Suppressor macrophage (primary cell): Measurements from ENCODE around the gene GPX5.
A peak's percentile ranks its signal among the peaks of the same experiment; 100 is the strongest.
"Not testable (repeated sequence)": the region's sequence is repeated elsewhere in the genome, so short reads cannot be mapped to it uniquely, and the experiment has no call there.

ENCODE experiments used
- DNase-seq, 4 experiments: peaks; one replicate each; pipeline ENCODE4 v3.0.0-alpha.2; 2020 to 2022

The GPX5 gene

DNA sequence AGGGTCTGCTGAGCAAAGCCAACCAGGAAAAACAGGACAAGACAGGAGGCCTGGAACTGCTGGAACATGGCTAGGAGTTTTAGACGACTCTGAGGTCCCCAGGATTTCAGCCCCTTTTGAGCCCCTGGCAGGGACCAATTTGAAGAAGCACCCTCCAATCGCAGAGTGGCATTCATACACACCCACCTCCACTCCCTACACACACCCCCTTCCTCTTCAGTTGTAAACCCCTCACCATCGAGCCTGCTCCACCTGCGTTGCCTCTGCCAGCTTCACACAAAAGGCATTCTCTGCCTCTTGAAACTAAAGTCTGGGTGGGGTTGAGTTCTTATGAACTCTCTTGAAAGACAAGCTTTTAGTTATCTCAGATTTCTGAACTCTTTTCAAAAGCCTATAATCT lies 10.0 kb upstream of the GPX5 start, which contains the start of gene GPX6:
GPX6 (minus strand) TSS at position 118 of the 400 bp plus-strand sequence; CDS start at position 68, 50 bp downstream.
- DNase-seq = no peak

DNA sequence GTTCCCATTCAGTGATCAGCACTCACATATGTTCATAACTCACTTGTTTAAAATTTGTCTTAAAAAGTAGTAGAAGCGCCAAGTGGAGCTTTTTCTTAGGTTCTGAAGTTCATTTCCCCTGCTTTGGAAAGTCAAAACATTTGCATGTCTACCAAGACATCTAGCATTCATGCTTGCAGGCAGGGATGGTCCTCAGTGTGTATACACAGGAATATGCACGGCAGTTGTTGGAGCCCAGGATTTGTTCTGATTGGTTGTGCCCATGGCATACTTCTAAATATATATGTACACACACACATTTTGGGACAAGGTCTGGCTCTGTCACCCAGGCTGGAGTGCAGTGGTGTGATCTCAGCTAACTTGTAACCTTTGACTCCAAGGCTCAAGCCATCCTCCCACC lies 7.7 kb upstream of the GPX5 start:
- no peak for DNase-seq

DNA sequence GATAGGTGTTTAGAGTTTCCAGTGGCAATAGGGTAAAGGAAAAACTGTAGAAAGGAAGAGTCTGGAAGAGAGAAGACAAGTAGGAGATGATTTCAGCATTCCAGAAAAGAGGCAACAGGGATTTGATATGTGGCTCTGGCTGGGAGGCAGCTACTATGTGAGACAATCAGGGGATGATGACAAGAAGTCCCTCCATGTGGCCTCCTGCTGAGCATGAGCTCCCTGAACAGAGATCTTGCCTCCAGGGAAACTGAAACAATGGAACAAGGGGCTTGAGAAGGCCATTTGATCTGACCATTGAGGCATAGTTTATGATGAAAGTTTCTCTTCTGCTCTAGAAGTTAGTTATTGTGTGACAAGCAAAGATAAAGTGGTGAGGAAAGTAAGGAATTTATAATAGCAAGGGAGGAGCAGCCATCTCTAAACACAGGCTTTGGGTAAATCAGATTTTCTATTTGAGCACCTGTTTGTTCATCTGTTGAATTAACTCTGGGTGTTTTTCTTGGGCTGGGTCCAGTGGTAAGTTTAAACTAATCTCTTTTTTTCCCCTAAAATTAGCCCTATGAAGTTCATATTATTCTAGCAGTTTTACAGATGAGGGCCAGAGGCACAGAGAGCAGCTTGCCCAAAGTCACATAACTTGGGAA lies 3.0 kb upstream of the GPX5 start:
- DNase-seq = no peak

DNA sequence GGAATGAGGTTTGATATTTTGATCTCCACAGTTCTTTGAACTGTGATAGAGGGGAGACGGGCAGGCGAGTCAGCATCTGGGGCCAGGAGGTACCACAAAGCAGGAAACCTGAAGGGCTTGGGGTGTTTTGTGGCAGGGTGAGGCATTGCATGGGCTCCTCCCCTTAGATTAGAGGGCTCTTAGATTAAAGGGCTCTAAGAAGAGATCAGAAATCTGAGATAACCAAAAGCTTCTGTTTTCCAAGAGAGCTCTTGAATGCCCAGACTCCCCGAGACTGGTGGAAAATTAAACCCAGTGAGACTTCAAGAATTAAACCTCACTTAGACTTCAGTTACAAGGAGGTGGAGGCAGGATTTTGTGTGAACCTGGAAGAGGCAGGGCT lies 2.4 kb upstream of the GPX5 start:
- DNase-seq = no peak

DNA sequence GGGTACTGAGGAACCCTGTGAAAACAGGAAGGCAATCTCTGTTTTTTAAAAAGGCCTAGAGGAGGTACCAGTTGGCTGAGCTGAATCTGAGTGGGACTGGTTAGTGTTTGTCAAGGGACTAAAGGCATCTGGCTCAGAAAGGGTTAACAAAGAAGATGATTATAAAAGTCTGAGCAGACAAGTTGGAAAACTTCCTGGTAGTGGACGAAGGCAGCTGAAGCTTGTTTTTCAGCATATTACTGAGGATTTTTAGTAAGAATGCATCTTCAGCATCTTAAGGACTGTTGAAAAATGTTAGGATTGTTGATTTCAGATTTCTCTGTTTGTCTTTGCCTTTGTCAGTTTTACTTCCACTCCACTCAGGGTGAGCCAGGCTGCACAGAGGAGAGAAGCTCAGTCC lies 5.1 kb downstream of the GPX5 start:
- no peak for DNase-seq

DNA sequence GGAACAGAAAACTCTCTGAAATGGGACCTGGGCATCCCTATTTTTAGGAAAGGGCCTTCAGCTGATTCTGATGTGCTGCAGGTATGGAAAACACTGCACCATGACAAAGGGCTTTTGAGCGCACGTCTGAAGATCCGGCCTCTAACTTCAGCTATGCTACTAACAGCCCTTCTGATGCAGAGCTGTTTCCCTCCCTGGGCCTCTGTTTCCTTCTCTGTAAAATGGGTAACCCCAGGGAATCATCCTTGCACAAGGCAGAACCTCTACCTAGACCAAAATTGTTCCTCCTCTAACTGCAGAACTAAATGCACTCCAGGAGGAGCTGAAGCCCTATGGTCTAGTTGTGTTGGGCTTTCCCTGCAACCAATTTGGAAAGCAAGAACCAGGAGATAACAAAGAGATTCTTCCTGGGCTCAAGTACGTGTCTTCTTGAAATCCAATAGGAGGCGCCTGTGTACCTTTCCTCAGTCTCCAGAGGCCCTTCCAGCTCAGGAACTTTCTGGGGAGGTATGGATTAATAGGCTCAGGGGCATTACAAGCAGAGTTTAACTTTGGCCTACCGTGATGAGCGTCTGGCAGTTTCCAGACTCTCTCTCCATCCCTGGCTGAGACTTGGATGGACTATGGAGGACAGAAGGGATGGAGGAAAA lies 5.9 kb downstream of the GPX5 start:
- no peak for DNase-seq

DNA sequence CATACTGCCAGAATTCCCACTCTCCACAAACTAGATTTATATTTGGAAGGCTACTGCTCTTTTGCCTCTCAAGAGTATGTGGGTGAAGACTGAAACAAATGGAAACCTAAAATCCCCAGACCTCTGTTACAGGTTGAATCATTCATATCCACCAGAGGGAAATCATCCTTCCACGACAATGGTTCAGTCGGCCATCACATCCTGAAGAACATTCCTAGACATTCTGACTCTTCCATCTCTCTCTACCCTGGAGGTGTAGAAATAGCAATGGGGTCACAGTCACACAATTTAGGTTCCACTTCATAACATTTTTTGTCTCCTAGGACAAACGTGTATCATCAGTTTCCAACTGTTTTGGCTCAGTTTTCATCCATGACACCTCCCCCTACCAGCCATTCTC lies 8.6 kb downstream of the GPX5 start:
- no peak for DNase-seq

DNA sequence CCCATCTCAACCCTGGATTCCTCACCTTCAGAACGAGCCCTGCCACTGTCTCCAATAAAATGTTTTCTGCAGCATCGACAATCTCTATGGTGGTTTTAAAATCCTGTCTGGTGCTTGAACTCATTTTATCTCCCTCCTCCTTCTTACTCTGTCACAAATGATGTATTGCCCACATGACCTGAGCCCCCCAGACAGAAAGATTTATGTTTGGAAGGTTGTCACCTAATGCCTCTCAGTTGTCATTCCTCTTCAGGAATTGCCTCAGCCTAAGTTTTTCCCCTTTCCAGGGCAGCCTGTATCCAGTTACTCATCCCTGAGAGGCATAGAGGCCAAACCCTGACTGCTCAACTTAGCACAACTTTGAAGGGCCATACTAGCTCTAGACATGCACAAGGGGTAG lies 9.2 kb downstream of the GPX5 start:
- no peak for DNase-seq

DNA sequence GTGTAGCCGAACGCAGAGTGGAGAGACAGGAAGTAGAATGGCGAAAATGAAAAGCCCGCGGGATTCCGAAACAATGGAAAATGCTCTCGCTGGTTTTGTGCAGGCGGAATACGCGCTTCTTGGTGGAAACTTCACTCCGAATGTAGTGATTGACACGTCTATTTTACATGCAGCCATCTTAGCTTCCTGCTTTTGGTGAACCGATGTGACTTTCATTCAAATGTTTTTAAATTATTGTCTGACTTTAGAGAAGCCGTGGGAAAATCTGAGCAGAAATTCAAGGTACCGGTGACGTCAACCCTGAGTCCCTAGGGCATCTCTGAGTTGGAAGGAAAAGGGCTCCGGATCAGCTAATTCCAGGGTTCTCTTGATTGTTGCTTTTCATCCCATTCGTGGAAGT lies 11.4 kb downstream of the GPX5 start:
- no peak for DNase-seq

DNA sequence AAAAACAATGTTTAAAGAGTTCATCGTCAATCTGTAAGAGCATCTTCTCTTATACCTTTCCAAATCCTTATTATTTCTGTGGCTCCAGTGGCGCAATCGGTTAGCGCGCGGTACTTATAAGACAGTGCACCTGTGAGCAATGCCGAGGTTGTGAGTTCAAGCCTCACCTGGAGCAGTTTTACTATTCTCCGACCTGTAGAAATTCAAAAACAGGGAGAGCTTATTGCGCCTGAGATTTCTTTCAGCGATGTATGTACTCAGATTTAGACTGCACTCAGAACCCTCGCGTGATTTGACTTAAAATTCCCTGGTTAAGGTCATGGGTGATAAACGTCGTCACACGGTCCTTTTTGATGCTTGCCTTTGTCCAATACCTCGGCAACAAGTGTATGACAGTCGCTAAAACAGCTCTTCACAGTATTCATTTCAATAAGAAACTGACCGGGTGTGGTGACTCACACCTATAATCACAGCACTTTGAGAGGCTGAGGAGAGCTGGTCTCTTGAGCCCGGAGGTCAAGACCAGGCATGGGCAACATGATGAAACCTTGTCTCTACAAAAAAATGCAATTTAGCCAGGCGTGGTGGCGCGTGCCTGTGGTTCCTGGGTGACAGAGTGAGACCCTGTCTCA lies 11.9 kb downstream of the GPX5 start:
- no peak for DNase-seq

DNA sequence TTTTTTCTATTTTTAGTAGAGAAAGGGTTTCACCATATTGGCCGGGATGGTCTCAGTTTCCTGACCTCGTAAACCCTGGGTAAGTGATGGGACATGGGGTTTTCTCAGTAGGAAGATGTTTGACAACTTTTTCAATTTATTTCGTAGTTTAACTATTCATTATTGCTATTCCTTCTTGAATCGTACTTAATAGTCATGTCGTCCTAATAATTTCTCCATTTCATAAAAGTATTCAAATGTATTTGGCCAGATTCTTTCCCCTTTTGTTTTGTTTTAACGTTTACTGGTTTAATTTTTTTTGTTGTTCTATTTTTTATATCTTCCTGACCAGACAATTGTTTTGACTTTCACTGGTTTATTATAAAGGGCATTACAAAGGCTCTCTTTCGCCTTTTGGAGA lies 16.3 kb downstream of the GPX5 start:
- DNase-seq = no peak

DNA sequence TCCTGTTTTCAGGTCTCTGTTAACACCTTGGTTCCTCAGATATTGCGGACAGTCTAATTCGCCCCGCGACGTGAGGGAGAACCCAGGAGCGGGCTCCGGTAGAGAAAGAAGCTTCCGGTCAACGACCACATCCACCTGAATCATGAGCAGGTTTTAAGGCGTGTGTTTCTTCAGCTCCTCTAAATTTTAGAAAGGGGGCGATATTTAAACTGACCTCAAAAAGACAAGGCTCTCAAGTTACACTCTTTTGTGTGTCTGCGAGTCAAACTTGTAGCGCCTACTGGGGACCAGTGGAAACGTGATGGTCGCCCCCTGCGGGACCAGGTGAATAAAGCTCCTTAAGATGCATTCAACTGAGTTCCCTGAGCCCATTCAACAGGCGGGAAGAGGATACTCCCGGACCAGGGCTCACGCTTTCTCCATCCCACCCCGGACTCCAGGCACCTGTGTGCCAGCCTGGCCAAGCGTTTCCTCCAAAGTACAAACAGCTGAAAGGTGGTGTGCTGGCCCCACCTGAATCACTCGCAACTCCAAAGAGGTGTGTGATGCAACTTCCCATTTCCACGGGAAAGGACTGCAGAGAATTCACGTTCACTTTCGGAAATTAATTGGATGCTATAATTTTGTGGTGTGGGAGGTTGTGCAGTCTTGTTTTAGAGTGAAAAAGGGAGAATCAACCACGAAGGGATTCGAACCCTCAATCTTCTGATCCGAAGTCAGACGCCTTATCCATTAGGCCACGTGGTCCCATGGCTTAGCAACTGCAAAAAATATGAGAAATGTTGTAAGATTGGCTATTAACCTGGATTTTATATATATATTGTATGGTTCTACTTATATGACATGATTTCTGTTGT lies 17.0 kb downstream of the GPX5 start:
- peak; percentile 31 to 67 (median 46) for DNase-seq

DNA sequence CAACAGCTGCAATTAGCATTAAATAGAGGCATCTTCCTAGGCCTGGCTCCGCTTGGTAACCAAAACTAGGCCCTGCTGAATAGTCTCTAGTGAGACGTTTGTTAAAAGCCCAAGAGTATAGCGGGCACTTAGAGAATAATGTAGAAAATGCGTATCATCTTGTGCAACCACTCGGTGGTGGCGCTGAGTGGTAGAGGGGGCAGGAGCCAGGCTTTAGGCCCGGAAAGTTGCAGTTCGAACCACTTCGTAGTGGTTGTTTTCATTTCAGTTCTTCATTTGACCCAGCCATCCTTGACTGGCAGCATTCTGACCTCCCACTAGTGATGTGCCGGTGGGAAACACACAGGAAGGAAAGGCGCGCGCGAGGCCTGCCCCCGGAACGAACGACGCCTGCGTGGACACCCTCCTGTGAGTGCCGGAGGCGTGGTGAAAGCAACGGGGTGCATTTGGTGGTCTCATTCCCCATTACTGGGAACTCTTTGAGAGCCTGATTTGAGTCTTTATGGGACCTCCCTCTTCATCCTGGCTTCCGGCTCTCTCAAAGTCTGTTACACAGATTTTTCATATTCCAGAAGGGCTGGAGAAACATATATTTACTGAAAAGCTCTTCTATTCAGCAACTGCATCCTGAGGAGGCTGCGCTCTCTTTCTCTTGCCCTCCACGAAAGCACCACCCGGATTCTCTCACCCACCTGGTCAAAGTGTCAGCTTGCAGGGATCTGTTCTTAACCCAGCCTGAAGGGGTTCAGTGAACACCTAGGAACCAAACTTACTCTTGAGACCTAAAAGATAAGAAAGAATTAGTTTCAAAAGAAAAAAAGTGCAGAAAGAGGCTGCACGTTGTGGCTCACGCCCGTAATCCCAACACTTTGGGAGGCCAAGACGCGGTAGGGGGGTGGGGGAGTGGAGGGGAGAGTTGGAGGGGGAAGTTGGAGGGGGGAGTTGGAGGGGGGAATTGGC lies 18.2 kb downstream of the GPX5 start:
- DNase-seq = peak in 1 of 4 experiments; percentile 8

DNA sequence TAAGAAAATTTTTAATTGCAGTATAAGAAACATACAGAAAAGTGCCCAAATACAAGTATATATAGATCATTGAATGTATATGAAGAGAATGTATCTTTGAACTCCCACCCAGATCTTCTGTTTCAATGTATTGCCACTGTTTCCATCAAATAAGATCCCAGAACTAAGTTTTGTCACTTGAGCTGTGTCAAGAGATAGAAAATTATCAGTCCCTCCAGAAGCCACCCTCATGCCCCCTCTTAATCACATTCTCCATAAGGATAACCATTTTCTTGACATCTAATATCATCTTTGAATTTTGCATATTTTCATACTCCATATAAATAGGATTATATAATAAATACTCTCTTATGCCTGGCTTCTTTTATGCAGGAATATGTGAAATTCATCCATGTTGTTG lies 20.3 kb downstream of the GPX5 start:
- DNase-seq = no peak

DNA sequence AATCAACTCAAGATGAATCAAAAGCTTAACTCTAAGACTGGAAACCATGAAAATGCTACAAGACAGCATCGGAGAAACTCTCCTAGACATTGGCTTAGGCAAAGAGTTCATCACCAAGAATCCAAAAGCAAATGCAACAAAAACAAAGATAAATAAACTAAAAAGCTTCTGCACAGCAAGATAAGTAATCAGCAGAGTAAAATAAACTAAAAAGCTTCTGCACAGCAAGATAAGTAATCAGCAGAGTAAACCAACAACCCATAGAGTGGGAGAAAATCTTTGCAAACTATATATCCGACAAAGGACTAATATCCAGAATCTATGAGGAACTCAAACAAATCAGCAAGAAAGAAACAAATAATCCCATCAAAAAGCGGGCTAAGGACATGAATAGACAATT lies 21.3 kb downstream of the GPX5 start:
- not testable (repeated sequence) for DNase-seq

DNA sequence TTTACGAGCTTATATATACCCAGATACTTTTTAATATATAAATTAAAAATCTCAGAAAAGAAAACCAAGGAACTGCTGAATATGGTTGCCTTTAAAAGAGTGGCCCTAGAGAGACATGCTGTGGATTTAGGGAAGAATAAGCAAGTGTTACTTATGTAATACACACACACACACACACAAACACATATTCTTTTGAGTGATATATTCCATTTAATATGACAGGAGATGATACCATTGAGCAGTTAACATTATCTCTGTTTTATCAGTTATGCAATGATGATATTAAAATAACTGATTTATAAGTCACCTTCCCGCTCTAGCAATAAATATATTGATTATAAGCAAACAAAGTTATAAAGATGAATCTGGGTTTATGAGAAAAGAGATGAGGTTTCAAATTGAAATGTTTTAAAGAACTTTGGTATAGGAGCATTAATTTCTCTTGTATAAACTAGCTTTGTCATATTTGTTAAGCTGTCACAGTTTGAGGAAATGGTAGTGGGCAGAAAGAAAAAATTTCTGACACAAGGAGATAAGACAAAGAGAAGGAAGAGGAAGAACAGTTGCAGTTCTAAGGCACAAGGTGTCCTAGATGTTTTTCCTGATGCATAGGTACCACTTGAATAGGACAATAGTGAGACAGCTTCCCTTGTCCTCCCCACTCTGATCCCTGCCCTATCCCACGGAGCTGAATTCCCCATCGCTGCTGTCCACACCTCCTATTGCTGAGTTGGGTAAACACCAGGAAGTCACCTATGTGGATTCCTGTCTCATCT lies 26.4 kb downstream of the GPX5 start:
- no peak for DNase-seq

DNA sequence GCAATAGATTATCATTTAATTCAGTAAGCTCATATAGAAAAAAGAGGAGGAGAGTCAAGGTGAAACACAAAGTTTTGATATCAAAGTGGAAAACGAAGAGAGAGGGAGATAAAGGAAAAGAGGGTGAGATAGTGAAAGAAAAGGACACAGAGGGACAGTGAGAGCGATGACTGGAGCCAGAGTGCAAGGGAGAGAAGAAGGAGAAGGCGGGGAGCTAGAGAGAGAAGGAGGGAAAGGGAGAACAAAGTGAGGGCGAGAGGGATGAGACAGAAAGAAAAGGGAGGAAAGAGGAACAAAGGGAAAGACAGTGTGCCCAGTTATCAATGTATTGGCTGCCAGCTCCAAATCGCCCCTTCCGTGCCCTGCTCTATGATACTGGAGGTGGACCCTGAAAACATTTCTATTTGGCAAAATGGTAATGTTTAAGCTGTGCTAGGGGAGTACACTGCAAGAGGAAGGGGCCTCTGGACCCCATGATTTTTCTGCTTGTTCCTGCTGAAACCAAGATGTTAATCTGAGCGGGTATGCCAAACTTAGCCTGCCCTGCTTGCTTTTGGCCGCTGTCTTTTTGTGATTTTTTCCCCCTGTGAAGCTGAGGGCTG lies 27.8 kb downstream of the GPX5 start:
- no peak for DNase-seq

DNA sequence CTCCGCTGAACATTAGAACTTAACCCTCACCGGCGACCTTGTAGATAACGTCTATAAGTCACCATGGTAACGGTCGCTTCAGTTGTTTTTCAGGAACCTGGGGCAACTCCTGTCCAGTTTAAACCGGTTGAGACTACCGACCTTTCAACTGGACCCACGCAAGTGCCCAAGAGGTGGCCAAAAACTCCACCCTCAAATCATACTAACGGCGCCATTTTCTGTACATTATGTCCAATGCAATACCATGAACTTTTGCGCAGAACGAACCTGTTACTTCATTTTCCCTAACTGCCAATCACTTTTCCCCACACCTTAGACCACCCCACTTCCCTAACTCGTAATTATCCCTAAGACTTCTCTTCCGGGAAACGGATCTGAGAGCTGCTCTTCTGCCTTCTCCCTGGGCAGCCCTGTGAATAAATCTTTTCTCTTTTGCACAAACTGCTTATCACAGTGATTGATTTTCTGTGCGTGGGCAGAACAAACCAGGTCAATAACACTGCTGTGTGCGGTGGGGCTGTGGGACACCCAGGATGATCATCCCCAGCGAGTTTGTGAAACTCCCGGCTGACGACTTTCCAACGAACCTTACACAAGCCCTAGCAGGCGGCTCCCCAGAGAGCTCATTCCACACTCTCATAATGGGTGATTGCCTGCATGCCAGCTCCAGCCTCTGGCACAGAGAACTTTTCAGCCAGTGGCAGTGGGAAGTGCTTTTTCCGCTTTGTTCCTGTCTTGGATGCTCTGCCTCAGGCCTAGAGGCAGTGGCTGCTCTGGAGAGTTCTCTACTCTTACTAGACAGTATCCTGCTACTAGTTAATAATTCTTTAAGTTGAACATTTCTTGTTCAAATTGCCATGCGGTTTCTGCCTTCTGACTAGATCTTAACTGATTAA lies 28.6 kb downstream of the GPX5 start:
- no peak for DNase-seq

DNA sequence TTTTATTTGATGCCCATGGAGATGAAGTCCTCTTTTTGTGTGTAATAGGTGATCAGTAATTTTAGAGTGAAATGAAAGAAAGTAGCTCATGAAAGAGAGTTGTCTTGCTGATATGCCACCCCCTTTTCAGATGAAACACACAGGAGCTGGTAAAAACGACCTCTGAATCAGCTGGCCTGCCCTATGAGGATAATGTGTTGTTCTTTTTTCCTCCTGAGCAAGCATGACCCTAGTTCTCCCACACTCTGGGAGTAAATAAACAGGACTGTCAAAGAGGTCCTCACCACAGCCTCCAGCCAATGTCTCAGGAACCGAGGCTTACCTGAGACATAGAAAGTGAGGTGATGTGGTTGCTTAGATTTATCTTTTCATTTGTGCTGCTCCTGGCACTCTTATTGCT lies 29.5 kb downstream of the GPX5 start:
- no peak for DNase-seq

DNA sequence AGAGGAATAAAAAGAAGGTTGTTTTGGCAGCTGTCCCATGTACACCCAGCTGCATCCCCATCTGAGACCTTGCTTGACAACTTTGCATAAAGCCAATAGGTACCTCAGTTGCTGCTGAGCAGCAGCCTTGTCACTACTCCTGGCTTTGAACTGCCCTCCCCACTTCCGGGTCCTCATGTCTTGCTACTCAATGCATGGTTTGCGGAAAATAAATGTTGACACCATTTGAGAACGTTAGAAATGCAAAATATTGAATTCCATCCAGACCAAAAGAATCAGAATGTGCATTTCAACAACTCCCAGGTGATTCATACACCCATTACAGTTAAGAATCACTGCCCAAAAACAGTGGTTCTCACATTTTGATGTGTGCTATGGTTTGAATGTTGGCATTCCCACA lies 32.9 kb downstream of the GPX5 start:
- DNase-seq = no peak
